Testis (tissue), 3 donors: ENCODE data around the gene SSX7. TPM values are rescaled to one million over a fixed set of nuclear protein-coding genes. Genes with fewer than 3 reads are reported as not detected.

Experiments used
- DNase-seq: peaks from one replicate; pipeline ENCODE4 v3.0.0-alpha.2; 2019
- H3K27ac ChIP-seq, 2 donors: fragments of 200-600 bp; sonication (generic); one replicate each; pipeline ENCODE4 v1.5.1; 2019
- H3K27me3 ChIP-seq: fragments of 200-600 bp; sonication (generic); one replicate; pipeline ENCODE4 v1.5.1; 2019
- H3K36me3 ChIP-seq: fragments of 200-600 bp; sonication (generic); one replicate; pipeline ENCODE4 v1.5.1; 2017; ENCODE audit warnings: low read depth; ENCODE audit errors: missing control alignments
- H3K4me1 ChIP-seq: fragments of 200-600 bp; sonication (generic); one replicate; pipeline ENCODE4 v1.5.1; 2019
- H3K4me3 ChIP-seq, 2 donors: fragments of 200-600 bp; sonication (generic); one replicate each; pipeline ENCODE4 v1.5.1; 2017 to 2019
- H3K9me3 ChIP-seq: fragments of 200-600 bp; sonication (generic); one replicate; pipeline ENCODE4 v1.5.1; 2017
- POLR2A ChIP-seq: fragments of 450-650 bp; IDR thresholded peaks from one replicate; pipeline ENCODE4 v1.6.1; 2017; ENCODE audit warnings: antibody characterized with exemption, mild to moderate bottlenecking, moderate library complexity
- whole genome bisulfite sequencing, 2 donors: methylation state at CpG; one replicate each; pipeline ENCODE4 v1.1.5; 2018; 5-methylcytosine and 5-hydroxymethylcytosine counted together
- intact Hi-C: fragments of 100-400 bp; cut with DNase I; formaldehyde crosslinking; loops from one replicate; pipeline ENCODE4 v1.15.1; 2023; ENCODE audit warnings: low total_unique reads
- polyA plus RNA-seq: library from polyadenylated mRNA; stranded (reverse); fragments of 350-450 nt; fragmentation: Illumina TruSeq; extraction: RNeasy Lipid Tissue Mini Kit (QIAGEN cat#74804); gene quantifications from one replicate; pipeline ENCODE4 v1.2.3, GENCODE V29; 2014; ENCODE audit warnings: low read depth, low replicate concordance; ENCODE audit not compliant: insufficient read depth
- small RNA-seq, 2 donors: library from RNA; depleted of rRNA; stranded (forward); fragments of <200 nt; gene quantifications; one replicate each; pipeline ENCODE3, GENCODE V24; 2016
- total RNA-seq, 2 donors: library from RNA; depleted of rRNA; stranded (reverse); fragments of >200 nt; gene quantifications; one replicate each; pipeline ENCODE4 v1.2.3, GENCODE V29; 2016
- TF ChIP-seq, protein P1 (sequence below), 3 experiments: fragments of 450-650 bp in 2 of 3; fragments of 200-600 bp in 1 of 3; sonication (generic) in 1 of 3; IDR thresholded peaks; one replicate each; pipeline ENCODE4 v1.5.1; 2016 to 2019; ENCODE audit warnings: antibody characterized with exemption in 3 of 3, mild to moderate bottlenecking in 2 of 3, moderate library complexity in 1 of 3

The SSX7 gene
- total and polyA plus RNA-seq, 3 donors from 2014 or later: not detected

DNA sequence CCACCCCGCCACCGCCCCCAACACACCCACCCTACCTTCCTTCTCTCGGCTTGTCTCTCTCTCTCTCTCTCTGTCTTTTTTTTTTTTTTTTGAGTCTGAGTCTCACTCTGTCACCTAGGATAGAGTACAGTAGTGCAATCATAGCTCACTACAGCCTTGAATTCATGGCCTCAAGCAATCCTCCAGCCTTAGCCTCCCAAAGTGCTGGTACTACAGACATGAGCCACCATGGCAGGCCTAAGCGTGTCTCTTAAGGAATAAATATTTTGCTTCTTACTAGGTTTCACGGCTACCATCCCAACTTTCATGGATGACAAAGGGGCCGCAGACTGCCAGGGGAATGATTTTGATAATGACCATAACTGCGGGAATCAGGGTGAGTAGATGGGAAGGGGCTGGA, 55.8 kb downstream of the SSX7 start:
- Histone ChIP-seq H3K27me3 (no peaks in the 10 kb centered on the region), H3K36me3 (no peaks in the 10 kb centered on the region), H3K4me3 (no peak overlapping the region), H3K27ac (no peak overlapping the region), H3K9me3 (no peaks in the 10 kb centered on the region), H3K4me1 (no peaks in the 10 kb centered on the region)
- intact Hi-C loops: no loop called here
- no peak for TF ChIP-seq POLR2A
- TF ChIP-seq, protein P1, sequence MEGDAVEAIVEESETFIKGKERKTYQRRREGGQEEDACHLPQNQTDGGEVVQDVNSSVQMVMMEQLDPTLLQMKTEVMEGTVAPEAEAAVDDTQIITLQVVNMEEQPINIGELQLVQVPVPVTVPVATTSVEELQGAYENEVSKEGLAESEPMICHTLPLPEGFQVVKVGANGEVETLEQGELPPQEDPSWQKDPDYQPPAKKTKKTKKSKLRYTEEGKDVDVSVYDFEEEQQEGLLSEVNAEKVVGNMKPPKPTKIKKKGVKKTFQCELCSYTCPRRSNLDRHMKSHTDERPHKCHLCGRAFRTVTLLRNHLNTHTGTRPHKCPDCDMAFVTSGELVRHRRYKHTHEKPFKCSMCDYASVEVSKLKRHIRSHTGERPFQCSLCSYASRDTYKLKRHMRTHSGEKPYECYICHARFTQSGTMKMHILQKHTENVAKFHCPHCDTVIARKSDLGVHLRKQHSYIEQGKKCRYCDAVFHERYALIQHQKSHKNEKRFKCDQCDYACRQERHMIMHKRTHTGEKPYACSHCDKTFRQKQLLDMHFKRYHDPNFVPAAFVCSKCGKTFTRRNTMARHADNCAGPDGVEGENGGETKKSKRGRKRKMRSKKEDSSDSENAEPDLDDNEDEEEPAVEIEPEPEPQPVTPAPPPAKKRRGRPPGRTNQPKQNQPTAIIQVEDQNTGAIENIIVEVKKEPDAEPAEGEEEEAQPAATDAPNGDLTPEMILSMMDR (IDR thresholded peaks at IDR 0.05): no peak
- 91 to 100% methylated on average over 5 to 7 of the region's 7 CpGs for WGBS, 2 donors
- DNase-seq: no peak

DNA sequence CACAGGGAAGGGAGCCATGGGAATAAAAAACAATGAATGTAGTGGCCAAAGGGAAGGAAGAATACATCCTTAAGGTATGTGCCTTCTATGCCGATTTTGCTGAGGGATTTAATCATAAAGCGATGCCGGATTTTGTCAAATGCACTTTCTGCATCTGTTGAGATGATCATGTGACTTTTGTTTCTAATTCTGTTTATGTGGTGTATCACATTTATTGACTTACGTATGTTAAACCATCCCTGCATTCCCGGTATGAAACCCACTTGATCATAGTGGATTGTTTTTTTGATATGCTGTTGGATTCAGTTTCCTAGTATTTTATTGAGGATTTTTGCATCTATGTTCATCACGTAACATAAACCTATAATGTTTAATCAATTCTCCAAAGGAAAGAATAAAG, 60.0 kb downstream of the SSX7 start:
- TF ChIP-seq, protein P1 (IDR thresholded peaks at IDR 0.05): no peak
- no peak for TF ChIP-seq POLR2A
- DNase-seq: no peak
- no peak overlapping the region for H3K27ac ChIP-seq
- no peaks in the 10 kb centered on the region for H3K4me1 ChIP-seq
- H3K36me3 ChIP-seq: no peaks in the 10 kb centered on the region
- no peak overlapping the region for H3K4me3 ChIP-seq
- WGBS, 2 donors: 95 to 97% methylated on average over 6 of the region's 6 CpGs
- intact Hi-C loops: no loop called here
- H3K9me3 ChIP-seq: no peaks in the 10 kb centered on the region
- no peaks in the 10 kb centered on the region for H3K27me3 ChIP-seq

Small RNA genes within 50 kb of the gene (small RNA-seq; reads per million reads assigned to genes)
- gene AL450023.3: 0 reads per million in 2 donors
- gene RNA5SP504: 0 reads per million in 2 donors

Other genes starting within 250 kb of the SSX7 start
- 10 to 100 TPM; 14.4 to 31.9 TPM for gene XAGE1A, start 159.1 kb downstream of the SSX7 start, total RNA-seq
- gene XAGE1A, start 159.1 kb downstream of the SSX7 start, polyA plus RNA-seq: 31.7 TPM
- gene XAGE1B, start 137.8 kb downstream of the SSX7 start, total RNA-seq: 10 to 100 TPM; 61.0 to 64.2 TPM
- gene XAGE1B, start 137.8 kb downstream of the SSX7 start, polyA plus RNA-seq: 64.0 TPM
- 1 to 10 TPM in 1 of 2 donors, not detected in 1; 5.6 TPM for gene SSX2, start 52.3 kb upstream of the SSX7 start, total RNA-seq
- 9.1 TPM for gene SSX2, start 52.3 kb upstream of the SSX7 start, polyA plus RNA-seq
- gene SSX2B, start 96.4 kb upstream of the SSX7 start, total RNA-seq: 10 to 100 TPM; 37.5 to 40.6 TPM
- gene SSX2B, start 96.4 kb upstream of the SSX7 start, polyA plus RNA-seq: 42.6 TPM
- gene SPANXN5, start 142.5 kb upstream of the SSX7 start, total RNA-seq: 1 to 10 TPM; 1.9 to 8.8 TPM
- 7.9 TPM for gene SPANXN5, start 142.5 kb upstream of the SSX7 start, polyA plus RNA-seq
- gene XAGE5, start 156.4 kb upstream of the SSX7 start, total RNA-seq: 1 to 10 TPM; 1.2 to 1.5 TPM
- gene XAGE5, start 156.4 kb upstream of the SSX7 start, polyA plus RNA-seq: 3.3 TPM
- under 1 TPM in 1 of 2 donors, not detected in 1; 0.99 TPM for gene XAGE3, start 213.2 kb upstream of the SSX7 start, total RNA-seq
- gene XAGE3, start 213.2 kb upstream of the SSX7 start, polyA plus RNA-seq: 2.3 TPM
- gene FAM156B, start 242.4 kb upstream of the SSX7 start, total RNA-seq: 10 to 100 TPM; 73.7 to 82.6 TPM
- 21.4 TPM for gene FAM156B, start 242.4 kb upstream of the SSX7 start, polyA plus RNA-seq